HEK293 (cell line): Measurements from ENCODE around the gene B4GAT1.

ENCODE experiments used
- BCL11A ChIP-seq: fragments of 450-650 bp; formaldehyde crosslinking; IDR thresholded peaks from 2 replicates; pipeline ENCODE4 v1.5.1; 2016; ENCODE audit warnings: low read depth, missing biosample characterization, missing genetic modification characterization
- KLF7 ChIP-seq: fragments of 450-650 bp; formaldehyde crosslinking; IDR thresholded peaks from 2 replicates; pipeline ENCODE4 v1.5.1; 2016; ENCODE audit warnings: missing biosample characterization, missing genetic modification characterization, borderline replicate concordance
- SP7 ChIP-seq: fragments of 450-650 bp; formaldehyde crosslinking; IDR thresholded peaks from 2 replicates; pipeline ENCODE4 v1.5.1; 2016; ENCODE audit warnings: missing biosample characterization, missing genetic modification characterization
- ZFP69B ChIP-seq: fragments of 450-650 bp; formaldehyde crosslinking; IDR thresholded peaks from 2 replicates; pipeline ENCODE4 v1.5.1; 2016; ENCODE audit warnings: missing biosample characterization, missing genetic modification characterization
- ZNF114 ChIP-seq: fragments of 450-650 bp; formaldehyde crosslinking; IDR thresholded peaks from 2 replicates; pipeline ENCODE4 v1.5.0; 2017; ENCODE audit warnings: missing biosample characterization, missing genetic modification characterization
- ZNF121 ChIP-seq: fragments of 450-650 bp; formaldehyde crosslinking; IDR thresholded peaks from 2 replicates; pipeline ENCODE4 v1.5.1; 2016; ENCODE audit warnings: missing biosample characterization, missing genetic modification characterization
- ZNF138 ChIP-seq: fragments of 450-650 bp; formaldehyde crosslinking; IDR thresholded peaks from 2 replicates; pipeline ENCODE4 v1.5.1; 2016; ENCODE audit warnings: missing biosample characterization, missing genetic modification characterization, borderline replicate concordance
- ZNF155 ChIP-seq: fragments of 450-650 bp; formaldehyde crosslinking; IDR thresholded peaks from 2 replicates; pipeline ENCODE4 v1.5.1; 2016; ENCODE audit warnings: missing biosample characterization, missing genetic modification characterization
- ZNF223 ChIP-seq: fragments of 450-650 bp; formaldehyde crosslinking; IDR thresholded peaks from 2 replicates; pipeline ENCODE4 v1.5.1; 2016; ENCODE audit warnings: missing biosample characterization, missing genetic modification characterization
- ZNF23 ChIP-seq: fragments of 450-650 bp; formaldehyde crosslinking; IDR thresholded peaks from 2 replicates; pipeline ENCODE4 v1.5.1; 2016; ENCODE audit warnings: missing biosample characterization, missing genetic modification characterization, borderline replicate concordance
- ZNF248 ChIP-seq: fragments of 450-650 bp; formaldehyde crosslinking; IDR thresholded peaks from 2 replicates; pipeline ENCODE4 v1.5.1; 2017; ENCODE audit warnings: missing biosample characterization, missing genetic modification characterization
- ZNF292 ChIP-seq: fragments of 450-650 bp; formaldehyde crosslinking; IDR thresholded peaks from 2 replicates; pipeline ENCODE4 v1.5.1; 2016; ENCODE audit warnings: low read depth, missing biosample characterization, missing genetic modification characterization, borderline replicate concordance
- ZNF37A ChIP-seq: fragments of 450-650 bp; IDR thresholded peaks from 2 replicates; pipeline ENCODE4 v1.5.1; 2018; ENCODE audit warnings: missing biosample characterization, missing genetic modification characterization
- ZNF404 ChIP-seq: fragments of 450-650 bp; formaldehyde crosslinking; IDR thresholded peaks from 2 replicates; pipeline ENCODE4 v1.5.1; 2017; ENCODE audit warnings: missing biosample characterization, missing genetic modification characterization
- ZNF555 ChIP-seq: fragments of 450-650 bp; formaldehyde crosslinking; conservative IDR thresholded peaks from 2 replicates; pipeline ENCODE4 v1.5.1; 2017; ENCODE audit warnings: missing biosample characterization, mild to moderate bottlenecking, missing genetic modification characterization, inconsistent platforms
- ZNF596 ChIP-seq: fragments of 450-650 bp; IDR thresholded peaks from 2 replicates; pipeline ENCODE4 v1.5.0; 2018; ENCODE audit warnings: missing biosample characterization, mild to moderate bottlenecking, missing genetic modification characterization, moderate library complexity
- ZNF623 ChIP-seq: fragments of 450-650 bp; formaldehyde crosslinking; IDR thresholded peaks from 2 replicates; pipeline ENCODE4 v1.5.1; 2016; ENCODE audit warnings: missing biosample characterization, missing genetic modification characterization
- ZXDB ChIP-seq: fragments of 450-650 bp; formaldehyde crosslinking; IDR thresholded peaks from 2 replicates; pipeline ENCODE4 v1.5.1; 2016; ENCODE audit warnings: missing biosample characterization, missing genetic modification characterization
- TF ChIP-seq, protein P1 (sequence below): fragments of 450-650 bp; formaldehyde crosslinking; IDR thresholded peaks from 2 replicates; pipeline ENCODE4 v1.5.1; 2016; ENCODE audit warnings: missing biosample characterization, missing genetic modification characterization
- TF ChIP-seq, protein P2 (sequence below): fragments of 450-650 bp; formaldehyde crosslinking; IDR thresholded peaks from 2 replicates; pipeline ENCODE4 v1.5.1; 2016; ENCODE audit warnings: missing biosample characterization, missing genetic modification characterization, low read depth
- TF ChIP-seq, protein P3 (sequence below): fragments of 450-650 bp; formaldehyde crosslinking; IDR thresholded peaks from 2 replicates; pipeline ENCODE4 v1.5.1; 2016; ENCODE audit warnings: missing biosample characterization, missing genetic modification characterization
- TF ChIP-seq, protein P4 (sequence below): IDR thresholded peaks from 2 replicates; pipeline ENCODE4 v1.6.1; 2011; ENCODE audit warnings: mild to moderate bottlenecking, low read depth, low read length, borderline replicate concordance
- TF ChIP-seq, protein P5 (sequence below): fragments of 450-650 bp; formaldehyde crosslinking; IDR thresholded peaks from 2 replicates; pipeline ENCODE4 v1.5.1; 2017; ENCODE audit warnings: missing biosample characterization, missing genetic modification characterization
- TF ChIP-seq, protein P6 (sequence below): fragments of 450-650 bp; formaldehyde crosslinking; IDR thresholded peaks from 2 replicates; pipeline ENCODE4; 2016; ENCODE audit warnings: missing biosample characterization, missing genetic modification characterization
- TF ChIP-seq, protein P7 (sequence below): fragments of 450-650 bp; formaldehyde crosslinking; IDR thresholded peaks from 2 replicates; pipeline ENCODE4 v1.5.1; 2016; ENCODE audit warnings: missing biosample characterization, missing genetic modification characterization
- TF ChIP-seq, protein P8 (sequence below): fragments of 450-650 bp; formaldehyde crosslinking; IDR thresholded peaks from 2 replicates; pipeline ENCODE4 v1.5.1; 2016; ENCODE audit warnings: missing biosample characterization, missing genetic modification characterization

Gene B4GAT1

DNA sequence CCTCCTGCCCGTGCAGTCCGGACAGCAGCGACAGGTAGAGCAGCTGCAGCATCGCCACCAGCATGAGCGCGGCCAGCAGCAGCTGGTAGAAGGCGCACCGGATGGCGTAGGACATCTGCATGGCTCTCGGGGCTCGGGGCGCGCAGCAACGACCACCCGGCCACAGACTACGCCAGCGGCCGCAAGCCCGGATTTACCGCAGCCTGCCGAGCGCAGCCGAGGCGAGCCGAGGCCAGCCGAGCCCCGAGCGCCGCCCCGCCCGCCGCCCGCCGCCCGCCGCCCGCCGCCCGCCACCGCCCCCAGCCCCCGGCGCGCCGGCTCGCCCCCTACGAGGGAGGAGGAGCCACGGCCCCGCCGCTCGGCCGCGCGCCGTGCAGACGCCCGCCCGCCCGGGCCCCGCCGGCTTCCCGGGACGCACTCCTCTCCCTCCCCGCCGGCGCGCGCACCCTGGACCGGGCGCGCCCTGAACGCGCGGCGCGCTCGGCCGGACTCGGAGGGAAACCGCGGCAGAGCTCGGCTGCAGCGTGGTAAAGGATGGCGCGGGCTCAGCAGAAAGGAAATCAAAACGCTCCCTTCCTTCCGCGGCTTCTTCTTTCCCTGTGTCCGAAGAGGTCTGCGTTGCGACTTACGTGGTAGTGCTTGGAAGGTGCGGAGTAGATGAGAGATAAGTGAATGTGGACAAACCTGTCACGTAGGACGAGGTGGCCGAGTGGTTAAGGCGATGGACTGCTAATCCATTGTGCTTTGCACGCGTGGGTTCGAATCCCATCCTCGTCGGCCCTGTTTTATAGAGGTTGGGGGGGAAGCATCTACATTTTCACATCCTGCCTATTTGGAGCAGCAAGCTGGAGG lies at the start of gene B4GAT1 (continued):
- TF ChIP-seq, protein P1, sequence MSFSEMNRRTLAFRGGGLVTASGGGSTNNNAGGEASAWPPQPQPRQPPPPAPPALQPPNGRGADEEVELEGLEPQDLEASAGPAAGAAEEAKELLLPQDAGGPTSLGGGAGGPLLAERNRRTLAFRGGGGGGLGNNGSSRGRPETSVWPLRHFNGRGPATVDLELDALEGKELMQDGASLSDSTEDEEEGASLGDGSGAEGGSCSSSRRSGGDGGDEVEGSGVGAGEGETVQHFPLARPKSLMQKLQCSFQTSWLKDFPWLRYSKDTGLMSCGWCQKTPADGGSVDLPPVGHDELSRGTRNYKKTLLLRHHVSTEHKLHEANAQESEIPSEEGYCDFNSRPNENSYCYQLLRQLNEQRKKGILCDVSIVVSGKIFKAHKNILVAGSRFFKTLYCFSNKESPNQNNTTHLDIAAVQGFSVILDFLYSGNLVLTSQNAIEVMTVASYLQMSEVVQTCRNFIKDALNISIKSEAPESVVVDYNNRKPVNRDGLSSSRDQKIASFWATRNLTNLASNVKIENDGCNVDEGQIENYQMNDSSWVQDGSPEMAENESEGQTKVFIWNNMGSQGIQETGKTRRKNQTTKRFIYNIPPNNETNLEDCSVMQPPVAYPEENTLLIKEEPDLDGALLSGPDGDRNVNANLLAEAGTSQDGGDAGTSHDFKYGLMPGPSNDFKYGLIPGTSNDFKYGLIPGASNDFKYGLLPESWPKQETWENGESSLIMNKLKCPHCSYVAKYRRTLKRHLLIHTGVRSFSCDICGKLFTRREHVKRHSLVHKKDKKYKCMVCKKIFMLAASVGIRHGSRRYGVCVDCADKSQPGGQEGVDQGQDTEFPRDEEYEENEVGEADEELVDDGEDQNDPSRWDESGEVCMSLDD (tag by site-specific recombination), result 0 out of 2 replicates have a peak, but pooled peaks have one; percentile 29
- TF ChIP-seq ZNF596 (tag by site-specific recombination) (no peak), ZFP69B (tag by site-specific recombination) (peak; percentile 71), ZNF155 (tag by site-specific recombination) (no peak), ZNF37A (no peak), ZXDB (tag by site-specific recombination) (peak; percentile 46; the same call in 1 of the 2 replicates), ZNF121 (tag by site-specific recombination) (no peak), ZNF114 (tag by site-specific recombination) (no peak), ZNF404 (tag by site-specific recombination) (no peak), ZNF623 (tag by site-specific recombination) (no peak), ZNF248 (tag by site-specific recombination) (no peak), ZNF23 (no peak), ZNF292 (tag by site-specific recombination) (no peak), ZNF223 (tag by site-specific recombination) (no peak), SP7 (peak; percentile 82), ZNF555 (no peak), KLF7 (tag by site-specific recombination) (peak; percentile 58; the same call in 1 of the 2 replicates), ZNF138 (no peak), BCL11A (no peak)
- TF ChIP-seq, protein P2, sequence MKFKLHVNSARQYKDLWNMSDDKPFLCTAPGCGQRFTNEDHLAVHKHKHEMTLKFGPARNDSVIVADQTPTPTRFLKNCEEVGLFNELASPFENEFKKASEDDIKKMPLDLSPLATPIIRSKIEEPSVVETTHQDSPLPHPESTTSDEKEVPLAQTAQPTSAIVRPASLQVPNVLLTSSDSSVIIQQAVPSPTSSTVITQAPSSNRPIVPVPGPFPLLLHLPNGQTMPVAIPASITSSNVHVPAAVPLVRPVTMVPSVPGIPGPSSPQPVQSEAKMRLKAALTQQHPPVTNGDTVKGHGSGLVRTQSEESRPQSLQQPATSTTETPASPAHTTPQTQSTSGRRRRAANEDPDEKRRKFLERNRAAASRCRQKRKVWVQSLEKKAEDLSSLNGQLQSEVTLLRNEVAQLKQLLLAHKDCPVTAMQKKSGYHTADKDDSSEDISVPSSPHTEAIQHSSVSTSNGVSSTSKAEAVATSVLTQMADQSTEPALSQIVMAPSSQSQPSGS (tag by site-specific recombination), result no peak
- TF ChIP-seq, protein P3, sequence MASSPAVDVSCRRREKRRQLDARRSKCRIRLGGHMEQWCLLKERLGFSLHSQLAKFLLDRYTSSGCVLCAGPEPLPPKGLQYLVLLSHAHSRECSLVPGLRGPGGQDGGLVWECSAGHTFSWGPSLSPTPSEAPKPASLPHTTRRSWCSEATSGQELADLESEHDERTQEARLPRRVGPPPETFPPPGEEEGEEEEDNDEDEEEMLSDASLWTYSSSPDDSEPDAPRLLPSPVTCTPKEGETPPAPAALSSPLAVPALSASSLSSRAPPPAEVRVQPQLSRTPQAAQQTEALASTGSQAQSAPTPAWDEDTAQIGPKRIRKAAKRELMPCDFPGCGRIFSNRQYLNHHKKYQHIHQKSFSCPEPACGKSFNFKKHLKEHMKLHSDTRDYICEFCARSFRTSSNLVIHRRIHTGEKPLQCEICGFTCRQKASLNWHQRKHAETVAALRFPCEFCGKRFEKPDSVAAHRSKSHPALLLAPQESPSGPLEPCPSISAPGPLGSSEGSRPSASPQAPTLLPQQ, result peak; percentile 87
- TF ChIP-seq, protein P4, sequence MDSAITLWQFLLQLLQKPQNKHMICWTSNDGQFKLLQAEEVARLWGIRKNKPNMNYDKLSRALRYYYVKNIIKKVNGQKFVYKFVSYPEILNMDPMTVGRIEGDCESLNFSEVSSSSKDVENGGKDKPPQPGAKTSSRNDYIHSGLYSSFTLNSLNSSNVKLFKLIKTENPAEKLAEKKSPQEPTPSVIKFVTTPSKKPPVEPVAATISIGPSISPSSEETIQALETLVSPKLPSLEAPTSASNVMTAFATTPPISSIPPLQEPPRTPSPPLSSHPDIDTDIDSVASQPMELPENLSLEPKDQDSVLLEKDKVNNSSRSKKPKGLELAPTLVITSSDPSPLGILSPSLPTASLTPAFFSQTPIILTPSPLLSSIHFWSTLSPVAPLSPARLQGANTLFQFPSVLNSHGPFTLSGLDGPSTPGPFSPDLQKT, result no peak
- TF ChIP-seq, protein P5, sequence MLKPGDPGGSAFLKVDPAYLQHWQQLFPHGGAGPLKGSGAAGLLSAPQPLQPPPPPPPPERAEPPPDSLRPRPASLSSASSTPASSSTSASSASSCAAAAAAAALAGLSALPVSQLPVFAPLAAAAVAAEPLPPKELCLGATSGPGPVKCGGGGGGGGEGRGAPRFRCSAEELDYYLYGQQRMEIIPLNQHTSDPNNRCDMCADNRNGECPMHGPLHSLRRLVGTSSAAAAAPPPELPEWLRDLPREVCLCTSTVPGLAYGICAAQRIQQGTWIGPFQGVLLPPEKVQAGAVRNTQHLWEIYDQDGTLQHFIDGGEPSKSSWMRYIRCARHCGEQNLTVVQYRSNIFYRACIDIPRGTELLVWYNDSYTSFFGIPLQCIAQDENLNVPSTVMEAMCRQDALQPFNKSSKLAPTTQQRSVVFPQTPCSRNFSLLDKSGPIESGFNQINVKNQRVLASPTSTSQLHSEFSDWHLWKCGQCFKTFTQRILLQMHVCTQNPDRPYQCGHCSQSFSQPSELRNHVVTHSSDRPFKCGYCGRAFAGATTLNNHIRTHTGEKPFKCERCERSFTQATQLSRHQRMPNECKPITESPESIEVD (tag by site-specific recombination), result no peak
- TF ChIP-seq, protein P6, sequence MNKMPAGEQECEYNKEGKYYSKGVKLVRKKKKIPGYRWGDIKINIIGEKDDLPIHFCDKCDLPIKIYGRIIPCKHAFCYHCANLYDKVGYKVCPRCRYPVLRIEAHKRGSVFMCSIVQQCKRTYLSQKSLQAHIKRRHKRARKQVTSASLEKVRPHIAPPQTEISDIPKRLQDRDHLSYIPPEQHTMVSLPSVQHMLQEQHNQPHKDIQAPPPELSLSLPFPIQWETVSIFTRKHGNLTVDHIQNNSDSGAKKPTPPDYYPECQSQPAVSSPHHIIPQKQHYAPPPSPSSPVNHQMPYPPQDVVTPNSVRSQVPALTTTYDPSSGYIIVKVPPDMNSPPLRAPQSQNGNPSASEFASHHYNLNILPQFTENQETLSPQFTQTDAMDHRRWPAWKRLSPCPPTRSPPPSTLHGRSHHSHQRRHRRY (tag by site-specific recombination), result 0 out of 2 replicates have a peak, but pooled peaks have one; percentile 36
- TF ChIP-seq, protein P7, sequence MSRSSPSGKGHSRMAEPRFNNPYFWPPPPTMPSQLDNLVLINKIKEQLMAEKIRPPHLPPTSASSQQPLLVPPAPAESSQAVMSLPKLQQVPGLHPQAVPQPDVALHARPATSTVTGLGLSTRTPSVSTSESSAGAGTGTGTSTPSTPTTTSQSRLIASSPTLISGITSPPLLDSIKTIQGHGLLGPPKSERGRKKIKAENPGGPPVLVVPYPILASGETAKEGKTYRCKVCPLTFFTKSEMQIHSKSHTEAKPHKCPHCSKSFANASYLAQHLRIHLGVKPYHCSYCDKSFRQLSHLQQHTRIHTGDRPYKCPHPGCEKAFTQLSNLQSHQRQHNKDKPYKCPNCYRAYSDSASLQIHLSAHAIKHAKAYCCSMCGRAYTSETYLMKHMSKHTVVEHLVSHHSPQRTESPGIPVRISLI, result no peak
- TF ChIP-seq, protein P8, sequence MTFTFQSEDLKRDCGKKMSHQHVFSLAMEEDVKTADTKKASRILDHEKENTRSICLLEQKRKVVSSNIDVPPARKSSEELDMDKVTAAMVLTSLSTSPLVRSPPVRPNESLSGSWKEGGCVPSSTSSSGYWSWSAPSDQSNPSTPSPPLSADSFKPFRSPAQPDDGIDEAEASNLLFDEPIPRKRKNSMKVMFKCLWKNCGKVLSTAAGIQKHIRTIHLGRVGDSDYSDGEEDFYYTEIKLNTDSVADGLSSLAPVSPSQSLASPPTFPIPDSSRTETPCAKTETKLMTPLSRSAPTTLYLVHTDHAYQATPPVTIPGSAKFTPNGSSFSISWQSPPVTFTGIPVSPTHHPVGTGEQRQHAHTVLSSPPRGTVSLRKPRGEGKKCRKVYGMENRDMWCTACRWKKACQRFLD (tag by site-specific recombination), result no peak
